ENCODE data around the gene GNB1.

- TF ChIP-seq POLR2A (IDR thresholded peaks at IDR 0.05; ENCODE audit: low read length) (no peak), GATA1 (IDR thresholded peaks at IDR 0.05; ENCODE audit: low read depth, low read length) (no peak)
Observed at GRCh38 chr1:1889847-1890505, 911 bp downstream of the GNB1 start.

Data from erythroblast (primary cell).